OCI-LY7 (cell line): Measurements from ENCODE around the gene PDRG1. TPM values are rescaled to one million over a fixed set of nuclear protein-coding genes. Genes with fewer than 3 reads are reported as not detected.

ENCODE experiments used
- BruUV-seq: library from RNA; stranded (reverse); fragments of 400-500 nt; replicated peaks from 2 replicates; lab custom pipeline; 2021; lab: Mats Ljungman, UMichigan
- CTCF ChIA-PET: fragments of 300-600 bp; sonication (Branson Sonifier 250); formaldehyde crosslinking; loops from one replicate; lab custom pipeline; 2022; ENCODE audit warnings: antibody characterized with exemption; ENCODE audit not compliant: unreplicated experiment; lab: Charles Lee
- POLR2A ChIA-PET: fragments of 300-600 bp; sonication (Branson Sonifier 250); formaldehyde crosslinking; loops from one replicate; lab custom pipeline; 2022; ENCODE audit warnings: antibody characterized with exemption; lab: Charles Lee
- DNase-seq: peaks from one replicate; pipeline ENCODE4 v3.0.0-alpha.2; 2015; ENCODE audit warnings: low spot score
- H2AFZ ChIP-seq: fragments of 200-600 bp; sonication (generic), shearing (Covaris generic); 2 replicates; pipeline ENCODE4 v1.6.1; 2014; ENCODE audit warnings: mild to moderate bottlenecking, antibody characterized with exemption, low read length, moderate library complexity
- H3K27ac ChIP-seq: fragments of 200-600 bp; sonication (generic); 2 replicates; pipeline ENCODE4 v1.5.1; 2014; ENCODE audit warnings: mixed run types, low read depth, mild to moderate bottlenecking, moderate library complexity, low read length, inconsistent platforms; ENCODE audit not compliant: poor library complexity, severe bottlenecking
- H3K36me3 ChIP-seq: fragments of 200-600 bp; sonication (generic); 2 replicates; pipeline ENCODE4 v1.6.1; 2014; ENCODE audit warnings: mild to moderate bottlenecking, antibody characterized with exemption, low read length, moderate library complexity, mixed read lengths; ENCODE audit not compliant: insufficient read depth
- H3K4me1 ChIP-seq: fragments of 200-600 bp; sonication (generic); 2 replicates; pipeline ENCODE4 v1.5.1; 2014; ENCODE audit warnings: mild to moderate bottlenecking, low read length; ENCODE audit not compliant: insufficient read depth, poor library complexity, severe bottlenecking
- H3K4me2 ChIP-seq: fragments of 200-600 bp; sonication (generic); 2 replicates; pipeline ENCODE4 v1.6.1; 2014; ENCODE audit warnings: mild to moderate bottlenecking, low read length
- H3K4me3 ChIP-seq: fragments of 200-600 bp; sonication (generic); 2 replicates; pipeline ENCODE4 v1.5.1; 2014; ENCODE audit warnings: mild to moderate bottlenecking, low read depth, low read length; ENCODE audit not compliant: poor library complexity, severe bottlenecking
- H3K79me2 ChIP-seq: fragments of 200-600 bp; sonication (generic); 2 replicates; pipeline ENCODE4 v1.6.1; 2016; ENCODE audit warnings: low read depth, mild to moderate bottlenecking, low read length, moderate library complexity, mixed read lengths; ENCODE audit not compliant: insufficient read depth
- H3K9me2 ChIP-seq: fragments of 200-600 bp; sonication (generic); 2 replicates; pipeline ENCODE4 v1.6.1; 2016; ENCODE audit warnings: mild to moderate bottlenecking, low read length, mixed read lengths; ENCODE audit not compliant: insufficient read depth
- H3K9me3 ChIP-seq: fragments of 200-600 bp; sonication (generic); 2 replicates; pipeline ENCODE4 v1.6.1; 2014; ENCODE audit warnings: mild to moderate bottlenecking, mixed run types, low read length, mixed read lengths
- H4K20me1 ChIP-seq: fragments of 200-600 bp; sonication (generic); 2 replicates; pipeline ENCODE4 v1.6.1; 2014; ENCODE audit warnings: mild to moderate bottlenecking, antibody characterized with exemption, low read length, moderate library complexity, mixed read lengths; ENCODE audit not compliant: insufficient read depth
- EZH2phosphoT487 ChIP-seq: fragments of 200-600 bp; sonication (generic); IDR thresholded peaks from 2 replicates; pipeline ENCODE4 v1.6.1; 2018; ENCODE audit warnings: low read depth, borderline replicate concordance, mild to moderate bottlenecking, mixed run types, antibody characterized with exemption, low read length, moderate library complexity, mixed read lengths
- intact Hi-C: fragments of 100-400 bp; cut with micrococcal nuclease; formaldehyde crosslinking; loops from one replicate; pipeline ENCODE4 v1.10.0; 2022; ENCODE audit not compliant: unreplicated experiment
- total RNA-seq, 2 experiments: library from RNA; depleted of rRNA in 1 of 2; stranded (reverse); fragments of >200 nt in 1 of 2; shearing (Covaris generic) in 1 of 2; gene quantifications; 2 replicates each; pipeline ENCODE4 v1.2.3, GENCODE V29; 2014 to 2022
- TF ChIP-seq, protein P1 (sequence below): fragments of 200-600 bp; sonication (generic); conservative IDR thresholded peaks from 2 replicates; pipeline ENCODE4 v1.5.1; 2014; ENCODE audit warnings: mild to moderate bottlenecking, antibody characterized with exemption, low read length, moderate library complexity, mixed read lengths

The PDRG1 gene
- total RNA-seq, 2 experiments from 2014 or later, result 9.7 to 22.5 TPM

DNA sequence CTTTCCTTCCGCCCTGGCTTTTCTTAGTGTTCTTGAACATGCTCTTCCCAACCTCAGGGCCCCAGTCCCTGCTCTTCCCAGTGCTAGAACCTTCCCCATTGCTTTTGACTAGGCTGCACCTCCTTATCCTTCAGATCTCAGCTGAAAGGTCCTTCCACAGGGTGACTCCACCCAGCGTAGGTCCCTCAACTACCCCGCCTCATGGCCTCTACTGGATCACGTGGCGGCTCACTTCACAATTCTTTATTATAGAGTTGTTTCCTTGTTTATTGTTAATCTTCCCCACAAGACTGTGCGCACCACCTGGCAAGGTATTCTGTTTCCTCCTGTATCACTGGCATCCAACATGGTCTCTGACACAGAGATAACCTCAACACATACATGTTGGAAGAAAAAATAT, 50.2 kb downstream of the PDRG1 start:
- no peaks in the 10 kb centered on the region for H3K9me3 ChIP-seq
- intact Hi-C loops, result no loop called here
- H3K4me2 ChIP-seq, result no peak overlapping the region
- TF ChIP-seq EZH2phosphoT487, result no peak
- TF ChIP-seq, protein P1, sequence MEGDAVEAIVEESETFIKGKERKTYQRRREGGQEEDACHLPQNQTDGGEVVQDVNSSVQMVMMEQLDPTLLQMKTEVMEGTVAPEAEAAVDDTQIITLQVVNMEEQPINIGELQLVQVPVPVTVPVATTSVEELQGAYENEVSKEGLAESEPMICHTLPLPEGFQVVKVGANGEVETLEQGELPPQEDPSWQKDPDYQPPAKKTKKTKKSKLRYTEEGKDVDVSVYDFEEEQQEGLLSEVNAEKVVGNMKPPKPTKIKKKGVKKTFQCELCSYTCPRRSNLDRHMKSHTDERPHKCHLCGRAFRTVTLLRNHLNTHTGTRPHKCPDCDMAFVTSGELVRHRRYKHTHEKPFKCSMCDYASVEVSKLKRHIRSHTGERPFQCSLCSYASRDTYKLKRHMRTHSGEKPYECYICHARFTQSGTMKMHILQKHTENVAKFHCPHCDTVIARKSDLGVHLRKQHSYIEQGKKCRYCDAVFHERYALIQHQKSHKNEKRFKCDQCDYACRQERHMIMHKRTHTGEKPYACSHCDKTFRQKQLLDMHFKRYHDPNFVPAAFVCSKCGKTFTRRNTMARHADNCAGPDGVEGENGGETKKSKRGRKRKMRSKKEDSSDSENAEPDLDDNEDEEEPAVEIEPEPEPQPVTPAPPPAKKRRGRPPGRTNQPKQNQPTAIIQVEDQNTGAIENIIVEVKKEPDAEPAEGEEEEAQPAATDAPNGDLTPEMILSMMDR, result no peak
- H3K9me2 ChIP-seq, result no peaks in the 10 kb centered on the region
- H3K4me3 ChIP-seq, result no peak overlapping the region
- H3K79me2 ChIP-seq, result no peaks in the 10 kb centered on the region
- BruUV-seq, result no TSS peak
- H4K20me1 ChIP-seq, result no peaks in the 10 kb centered on the region
- H3K27ac ChIP-seq, result no peak overlapping the region
- H3K4me1 ChIP-seq, result no peaks in the 10 kb centered on the region
- no peaks in the 10 kb centered on the region for H3K36me3 ChIP-seq
- ChIA-PET POLR2A (no interaction called here), CTCF (no interaction called here)
- no peak overlapping the region for H2AFZ ChIP-seq
- DNase-seq, result no peak

DNA sequence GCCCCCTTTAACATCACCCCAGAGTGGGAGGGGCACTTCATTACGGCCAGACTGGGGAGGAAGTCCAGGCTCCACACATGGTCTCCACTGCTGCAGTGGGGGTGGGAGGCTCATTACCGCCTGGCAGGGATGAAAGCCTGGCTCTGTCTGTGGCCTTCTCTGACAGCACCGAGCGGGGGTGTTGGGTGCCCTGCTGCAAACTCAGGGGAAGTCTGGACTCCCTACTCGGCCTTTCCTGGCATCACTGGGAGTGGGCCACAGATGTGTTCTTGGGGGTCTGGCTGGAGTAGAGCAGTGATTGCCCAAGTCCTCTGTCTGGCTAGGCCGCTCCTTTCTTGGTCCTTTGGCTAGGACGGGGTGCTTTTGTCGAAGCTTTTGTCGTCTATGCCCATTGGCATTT, 54.3 kb downstream of the PDRG1 start:
- Histone ChIP-seq H3K4me3 (no peak overlapping the region), H4K20me1 (no peaks in the 10 kb centered on the region), H2AFZ (no peak overlapping the region), H3K9me2 (no peaks in the 10 kb centered on the region), H3K4me2 (no peak overlapping the region), H3K27ac (no peak overlapping the region), H3K9me3 (no peaks in the 10 kb centered on the region), H3K79me2 (no peaks in the 10 kb centered on the region), H3K36me3 (no peaks in the 10 kb centered on the region), H3K4me1 (peaks cover 9% of the 10 kb centered on the region)
- no TSS peak for BruUV-seq
- POLR2A ChIA-PET, result interaction anchor here (1.1 kb wide), 1 partner anchor 11 kb away, joined by 3 read pairs; no protein-coding TSS in a partner anchor
- intact Hi-C loops, result no loop called here
- CTCF ChIA-PET, result no interaction called here
- TF ChIP-seq, protein P1, result no peak
- TF ChIP-seq EZH2phosphoT487, result no peak
- no peak for DNase-seq

DNA sequence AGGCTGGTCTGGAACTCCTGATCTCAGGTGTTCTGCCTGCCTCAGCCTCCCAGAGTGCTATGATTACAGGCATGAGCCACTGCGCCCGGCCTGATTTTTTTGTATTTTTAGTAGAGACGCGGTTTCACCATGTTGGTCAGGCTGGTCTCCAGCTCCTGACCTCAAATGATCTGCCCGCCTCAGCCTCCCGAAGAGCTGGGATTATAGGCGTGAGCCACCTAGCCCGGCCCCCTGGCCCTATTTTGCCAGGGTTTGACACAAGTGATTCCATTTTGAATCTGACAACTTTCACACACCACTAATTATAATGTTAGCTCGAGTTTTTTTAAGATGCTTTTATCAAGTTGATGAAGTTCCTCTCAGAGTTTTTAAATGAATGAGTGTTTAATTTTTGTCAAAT, 55.8 kb downstream of the PDRG1 start:
- intact Hi-C loops, result no loop called here
- H3K27ac ChIP-seq, result no peak overlapping the region
- H3K79me2 ChIP-seq, result no peaks in the 10 kb centered on the region
- ChIA-PET CTCF (no interaction called here), POLR2A (interaction anchor here (0.6 kb wide), 1 partner anchor 8 kb away, joined by 3 read pairs; no protein-coding TSS in a partner anchor)
- TF ChIP-seq EZH2phosphoT487, result no peak
- TF ChIP-seq, protein P1, result no peak
- no peak for DNase-seq
- no peak overlapping the region for H2AFZ ChIP-seq
- H3K36me3 ChIP-seq, result no peaks in the 10 kb centered on the region
- no peak overlapping the region for H3K4me3 ChIP-seq
- no TSS peak for BruUV-seq
- H3K9me2 ChIP-seq, result no peaks in the 10 kb centered on the region
- H4K20me1 ChIP-seq, result no peaks in the 10 kb centered on the region
- H3K9me3 ChIP-seq, result no peaks in the 10 kb centered on the region
- peaks cover 9% of the 10 kb centered on the region for H3K4me1 ChIP-seq
- H3K4me2 ChIP-seq, result no peak overlapping the region
